Anterior cingulate cortex (tissue), 58 donors: Measurements from ENCODE around the gene RNF220.

Experiments used
- DNase-seq, 58 donors: peaks; one replicate each; lab custom pipeline; 2025; lab: John Stamatoyannopoulos, UW

RNF220 gene

GRCh38 chr1:44406737-44407429 lies 1.8 kb downstream of the RNF220 start:
- peak in 1 of 58 donors; percentile 43 for DNase-seq

- no peak for DNase-seq
Measured at GRCh38 chr1:44407430-44408211, 2.6 kb downstream of the RNF220 start.

- no peak for DNase-seq
Measured at GRCh38 chr1:44408212-44408582, 3.1 kb downstream of the RNF220 start.

GRCh38 chr1:44408632-44409602 lies 3.9 kb downstream of the RNF220 start:
- DNase-seq = peak in 5 of 58 donors; percentile 15 to 36 (median 23)

GRCh38 chr1:44409757-44410156 lies 4.7 kb downstream of the RNF220 start:
- DNase-seq = no peak

GRCh38 chr1:44411861-44412260 lies 6.8 kb downstream of the RNF220 start:
- DNase-seq = no peak

- DNase-seq = no peak
Measured at GRCh38 chr1:44412601-44413000, 7.5 kb downstream of the RNF220 start.

- no peak for DNase-seq
Measured at GRCh38 chr1:44413740-44414139, 8.7 kb downstream of the RNF220 start.

- no peak for DNase-seq
Measured at GRCh38 chr1:44415013-44415412, 10.0 kb downstream of the RNF220 start.

GRCh38 chr1:44416408-44416807 lies 11.4 kb downstream of the RNF220 start:
- peak in 1 of 58 donors; percentile 13 for DNase-seq

- peak in 50 of 58 donors; percentile 34 to 83 (median 60) for DNase-seq
Measured at GRCh38 chr1:44417351-44418021, 12.4 kb downstream of the RNF220 start.

GRCh38 chr1:44418022-44418673 lies 13.1 kb downstream of the RNF220 start:
- DNase-seq = peak in 7 of 58 donors; percentile 22 to 57 (median 33)

GRCh38 chr1:44419901-44420300 lies 14.8 kb downstream of the RNF220 start:
- no peak for DNase-seq

- DNase-seq = no peak
Measured at GRCh38 chr1:44420535-44420934, 15.5 kb downstream of the RNF220 start.

- DNase-seq = peak in 1 of 58 donors; percentile 8
Measured at GRCh38 chr1:44421446-44421884, 16.4 kb downstream of the RNF220 start.

- DNase-seq = no peak
Measured at GRCh38 chr1:44422161-44422560, 17.1 kb downstream of the RNF220 start.

- DNase-seq = peak in 13 of 58 donors; percentile 4 to 55 (median 27)
Measured at GRCh38 chr1:44423591-44424537, 18.8 kb downstream of the RNF220 start.

- no peak for DNase-seq
Measured at GRCh38 chr1:44424747-44425146, 19.7 kb downstream of the RNF220 start.
